GM12892 (cell line): Measurements from ENCODE around the gene RND3.

Experiments used
- POLR2A ChIP-seq: IDR thresholded peaks from 2 replicates; pipeline ENCODE4 v1.6.1; 2011; ENCODE audit warnings: low read depth, low read length, control low read depth
- POLR2AphosphoS5 ChIP-seq: IDR thresholded peaks from 2 replicates; pipeline ENCODE4 v1.6.1; 2011; ENCODE audit warnings: low read depth, low read length, control low read depth
- TAF1 ChIP-seq: IDR thresholded peaks from 2 replicates; pipeline ENCODE4 v1.6.1; 2011; ENCODE audit warnings: low read depth, mild to moderate bottlenecking, control low read depth, low read length, borderline replicate concordance

GRCh38 chr2:150485114-150485870, 2.2 kb downstream of the RND3 start:
- TF ChIP-seq POLR2AphosphoS5, result no peak
- no peak for TF ChIP-seq POLR2A
- TF ChIP-seq TAF1, result no peak
